ENCODE data around the gene SPP1.
"Not testable (repeated sequence)": the region's sequence is repeated elsewhere in the genome, so short reads cannot be mapped to it uniquely, and the experiment has no call there.

Gene SPP1

GRCh38 chr4:87975466-87975865, at the start of gene SPP1:
Gene SPP1 (plus strand): TSS chr4:87975714. CDS start chr4:87976896, 1,182 bp downstream.
- H3K27me3 Mint-ChIP-seq = peaks cover 5 to 17% of the 10 kb centered on the region in 2 donors
- ATAC-seq (replicated peaks) (peak; percentile 90 to 91), DNase-seq (no peak)
- peaks cover 4 to 7% of the 10 kb centered on the region in 2 donors for H3K4me1 Mint-ChIP-seq
- H3K36me3 Mint-ChIP-seq = no peaks in the 10 kb centered on the region
- no peak within 1 kb of the TSS for H3K27ac Mint-ChIP-seq
- H3K4me3 Mint-ChIP-seq = peak within 1 kb of the TSS; percentile 63 to 73
- H3K9me3 Mint-ChIP-seq = no peaks in the 10 kb centered on the region

- no peak for ATAC-seq (replicated peaks)
Observed at GRCh38 chr4:87926554-87927098, 48.9 kb upstream of the SPP1 start.

DNA sequence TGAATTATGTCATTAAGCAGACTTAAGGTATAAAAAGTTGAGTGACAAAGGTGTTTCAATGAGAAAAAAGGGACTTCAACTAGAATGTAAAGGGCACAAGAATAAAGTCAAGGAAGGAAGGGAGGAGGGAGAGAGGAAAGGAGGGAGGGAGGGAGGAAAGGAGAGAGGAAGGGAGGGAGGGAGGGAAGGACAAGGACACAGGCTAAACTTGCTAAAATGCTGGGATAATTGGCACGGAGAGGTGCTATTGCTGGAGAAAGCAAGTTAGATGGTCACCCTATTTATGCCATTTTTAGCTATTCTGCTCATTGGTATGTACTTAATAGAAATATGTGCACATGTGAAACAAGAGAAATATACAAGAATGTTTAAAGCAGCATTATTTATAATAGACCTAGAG, 44.9 kb upstream of the SPP1 start:
- peaks cover 0 to 2% of the 10 kb centered on the region in 2 donors for H3K36me3 Mint-ChIP-seq
- H3K27ac Mint-ChIP-seq = no peak overlapping the region
- DNase-seq (no peak), ATAC-seq (replicated peaks) (no peak)
- H3K4me3 Mint-ChIP-seq = no peak overlapping the region
- H3K9me3 Mint-ChIP-seq = peaks cover 5 to 7% of the 10 kb centered on the region in 2 donors
- H3K27me3 Mint-ChIP-seq = no peaks in the 10 kb centered on the region
- H3K4me1 Mint-ChIP-seq = no peaks in the 10 kb centered on the region

More at GRCh38 chr4:87926554-87927098, 48.9 kb upstream of the SPP1 start:
- Mint-ChIP-seq H3K4me3 (no peak overlapping the region), H3K27ac (no peak overlapping the region), H3K4me1 (no peaks in the 10 kb centered on the region), H3K27me3 (no peaks in the 10 kb centered on the region), H3K9me3 (peaks cover 3 to 5% of the 10 kb centered on the region in 2 donors), H3K36me3 (no peaks in the 10 kb centered on the region)
- no peak for DNase-seq

GRCh38 chr4:87931932-87932331, 43.6 kb upstream of the SPP1 start:
- Mint-ChIP-seq H3K36me3 (peaks cover 0 to 2% of the 10 kb centered on the region in 2 donors), H3K4me1 (no peaks in the 10 kb centered on the region), H3K27me3 (no peaks in the 10 kb centered on the region), H3K9me3 (peaks cover 5 to 7% of the 10 kb centered on the region in 2 donors), H3K4me3 (no peak overlapping the region), H3K27ac (no peak overlapping the region)
- ATAC-seq (replicated peaks) = no peak
- no peak for DNase-seq

- H3K27me3 Mint-ChIP-seq = no peaks in the 10 kb centered on the region
- ATAC-seq (replicated peaks) = no peak
- H3K4me3 Mint-ChIP-seq = no peak overlapping the region
- no peak overlapping the region for H3K27ac Mint-ChIP-seq
- H3K36me3 Mint-ChIP-seq = peaks cover 0 to 2% of the 10 kb centered on the region in 2 donors
- H3K4me1 Mint-ChIP-seq = no peaks in the 10 kb centered on the region
- H3K9me3 Mint-ChIP-seq = peaks cover 5 to 7% of the 10 kb centered on the region in 2 donors
- DNase-seq = no peak
Observed at GRCh38 chr4:87932718-87933141, 42.8 kb upstream of the SPP1 start.

GRCh38 chr4:87933337-87933736, 42.2 kb upstream of the SPP1 start:
- no peak for DNase-seq
- no peaks in the 10 kb centered on the region for H3K4me1 Mint-ChIP-seq
- H3K4me3 Mint-ChIP-seq = no peak overlapping the region
- H3K36me3 Mint-ChIP-seq = peaks cover 0 to 2% of the 10 kb centered on the region in 2 donors
- no peaks in the 10 kb centered on the region for H3K27me3 Mint-ChIP-seq
- peaks cover 5 to 7% of the 10 kb centered on the region in 2 donors for H3K9me3 Mint-ChIP-seq
- no peak for ATAC-seq (replicated peaks)
- H3K27ac Mint-ChIP-seq = no peak overlapping the region

- ATAC-seq (replicated peaks) = no peak
- DNase-seq = no peak
- Mint-ChIP-seq H3K4me3 (no peak overlapping the region), H3K27me3 (no peaks in the 10 kb centered on the region), H3K27ac (no peak overlapping the region), H3K9me3 (peaks cover 5 to 7% of the 10 kb centered on the region in 2 donors), H3K36me3 (peaks cover 0 to 2% of the 10 kb centered on the region in 2 donors), H3K4me1 (no peaks in the 10 kb centered on the region)
Observed at GRCh38 chr4:87934157-87934704, 41.3 kb upstream of the SPP1 start.

DNA sequence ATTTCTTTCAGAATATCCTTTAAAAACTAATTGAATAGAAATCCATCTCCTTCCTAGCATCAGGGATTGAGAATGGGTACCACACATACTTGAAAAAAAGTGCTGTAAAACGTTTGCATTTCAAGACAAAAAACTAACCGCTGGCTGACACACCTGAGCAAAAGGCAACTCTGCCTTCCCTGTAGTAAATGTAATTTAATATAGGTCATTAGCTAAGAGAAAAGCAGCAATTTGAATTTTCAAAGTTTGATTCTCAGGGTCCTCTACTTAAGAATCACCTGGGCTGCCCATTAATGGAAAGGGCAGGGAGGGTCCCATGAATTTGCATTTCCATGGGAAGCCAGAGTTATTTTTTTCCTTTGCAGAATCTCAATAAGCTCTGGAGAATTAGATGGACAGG, 40.5 kb upstream of the SPP1 start:
- peaks cover 5 to 7% of the 10 kb centered on the region in 2 donors for H3K9me3 Mint-ChIP-seq
- ATAC-seq (replicated peaks) = no peak

DNA sequence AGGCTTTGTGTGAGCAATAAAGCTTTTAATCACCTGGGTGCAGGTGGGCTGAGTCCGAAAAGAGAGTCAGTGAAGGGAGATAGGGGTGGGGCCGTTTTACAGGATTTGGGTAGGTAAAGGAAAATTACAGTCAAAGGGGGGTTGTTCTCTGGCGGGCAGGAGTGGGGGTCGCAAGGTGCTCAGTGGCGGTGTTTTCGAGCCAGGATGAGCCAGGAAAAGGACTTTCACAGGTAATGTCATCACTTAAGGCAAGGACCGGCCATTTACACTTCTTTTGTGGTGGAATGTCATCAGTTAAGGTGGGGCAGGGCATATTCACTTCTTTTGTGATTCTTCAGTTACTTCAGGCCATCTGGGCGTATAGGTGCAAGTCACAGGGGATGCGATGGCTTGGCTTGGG, 39.6 kb upstream of the SPP1 start:
- not testable (repeated sequence) for ATAC-seq (replicated peaks); H3K27me3 Mint-ChIP-seq; H3K36me3 Mint-ChIP-seq; H3K4me3 Mint-ChIP-seq; H3K4me1 Mint-ChIP-seq; H3K9me3 Mint-ChIP-seq; H3K27ac Mint-ChIP-seq; DNase-seq

More for the DNA sequence above, 40.5 kb upstream of the SPP1 start:
- no peak for DNase-seq
- Mint-ChIP-seq H3K27ac (no peak overlapping the region), H3K4me1 (no peaks in the 10 kb centered on the region), H3K36me3 (peaks cover 0 to 2% of the 10 kb centered on the region in 2 donors), H3K4me3 (no peak overlapping the region), H3K27me3 (no peaks in the 10 kb centered on the region)

- Mint-ChIP-seq H3K27me3 (no peaks in the 10 kb centered on the region), H3K4me3 (no peak overlapping the region), H3K4me1 (no peaks in the 10 kb centered on the region), H3K36me3 (peaks cover 0 to 2% of the 10 kb centered on the region in 2 donors), H3K27ac (no peak overlapping the region), H3K9me3 (no peaks in the 10 kb centered on the region)
- DNase-seq (no peak), ATAC-seq (replicated peaks) (no peak)
Observed at GRCh38 chr4:87937523-87937922, 38.0 kb upstream of the SPP1 start.

GRCh38 chr4:87938746-87939145, 36.8 kb upstream of the SPP1 start:
- ATAC-seq (replicated peaks) (no peak), DNase-seq (no peak)
- no peaks in the 10 kb centered on the region for H3K36me3 Mint-ChIP-seq
- H3K9me3 Mint-ChIP-seq = no peaks in the 10 kb centered on the region
- H3K27me3 Mint-ChIP-seq = no peaks in the 10 kb centered on the region
- no peaks in the 10 kb centered on the region for H3K4me1 Mint-ChIP-seq
- no peak overlapping the region for H3K4me3 Mint-ChIP-seq
- H3K27ac Mint-ChIP-seq = no peak overlapping the region

GRCh38 chr4:87939978-87940690, 35.4 kb upstream of the SPP1 start:
- Mint-ChIP-seq H3K27ac (no peak overlapping the region), H3K4me1 (no peaks in the 10 kb centered on the region), H3K36me3 (no peaks in the 10 kb centered on the region)

GRCh38 chr4:87940809-87941208, 34.7 kb upstream of the SPP1 start:
- not testable (repeated sequence) for H3K36me3 Mint-ChIP-seq; ATAC-seq (replicated peaks); H3K27ac Mint-ChIP-seq; H3K9me3 Mint-ChIP-seq; H3K27me3 Mint-ChIP-seq; H3K4me3 Mint-ChIP-seq; H3K4me1 Mint-ChIP-seq; DNase-seq

More at GRCh38 chr4:87939978-87940690, 35.4 kb upstream of the SPP1 start:
- Mint-ChIP-seq H3K27me3 (no peaks in the 10 kb centered on the region), H3K9me3 (no peaks in the 10 kb centered on the region), H3K4me3 (no peak overlapping the region)
- ATAC-seq (replicated peaks) (no peak), DNase-seq (no peak)

GRCh38 chr4:87941537-87942392, 33.7 kb upstream of the SPP1 start:
- Mint-ChIP-seq H3K36me3 (no peaks in the 10 kb centered on the region), H3K4me3 (no peak overlapping the region), H3K9me3 (no peaks in the 10 kb centered on the region), H3K27me3 (no peaks in the 10 kb centered on the region), H3K27ac (no peak overlapping the region), H3K4me1 (no peaks in the 10 kb centered on the region)
- no peak for DNase-seq
- no peak for ATAC-seq (replicated peaks)
